ENCODE measurements around the gene IER2. TPM values are rescaled to one million over a fixed set of nuclear protein-coding genes. Genes with fewer than 3 reads are reported as not detected.

IER2 gene
- polyA plus RNA-seq, 1 experiment, result 18.2 TPM

DNA sequence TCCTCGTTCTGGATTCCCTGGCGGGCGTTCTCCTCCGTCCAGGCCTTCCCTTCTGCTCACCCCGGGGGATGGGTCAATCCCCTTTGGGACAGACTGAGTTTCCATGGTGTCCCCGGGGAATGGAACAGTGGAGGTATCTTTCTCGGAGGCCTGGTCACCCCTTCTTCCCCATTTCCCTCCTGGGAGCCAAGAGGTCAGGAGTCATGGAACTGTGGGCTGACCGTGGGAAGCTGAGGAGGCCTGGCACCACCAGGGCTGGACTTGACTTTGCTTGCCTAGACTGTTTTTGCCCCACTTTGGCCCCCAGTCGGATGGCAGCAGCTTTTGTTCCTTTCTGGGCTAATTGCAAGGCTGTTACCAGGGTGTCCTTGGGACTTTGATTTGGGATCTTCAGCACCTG lies 30.2 kb upstream of the IER2 start:
- TF ChIP-seq, protein P1, sequence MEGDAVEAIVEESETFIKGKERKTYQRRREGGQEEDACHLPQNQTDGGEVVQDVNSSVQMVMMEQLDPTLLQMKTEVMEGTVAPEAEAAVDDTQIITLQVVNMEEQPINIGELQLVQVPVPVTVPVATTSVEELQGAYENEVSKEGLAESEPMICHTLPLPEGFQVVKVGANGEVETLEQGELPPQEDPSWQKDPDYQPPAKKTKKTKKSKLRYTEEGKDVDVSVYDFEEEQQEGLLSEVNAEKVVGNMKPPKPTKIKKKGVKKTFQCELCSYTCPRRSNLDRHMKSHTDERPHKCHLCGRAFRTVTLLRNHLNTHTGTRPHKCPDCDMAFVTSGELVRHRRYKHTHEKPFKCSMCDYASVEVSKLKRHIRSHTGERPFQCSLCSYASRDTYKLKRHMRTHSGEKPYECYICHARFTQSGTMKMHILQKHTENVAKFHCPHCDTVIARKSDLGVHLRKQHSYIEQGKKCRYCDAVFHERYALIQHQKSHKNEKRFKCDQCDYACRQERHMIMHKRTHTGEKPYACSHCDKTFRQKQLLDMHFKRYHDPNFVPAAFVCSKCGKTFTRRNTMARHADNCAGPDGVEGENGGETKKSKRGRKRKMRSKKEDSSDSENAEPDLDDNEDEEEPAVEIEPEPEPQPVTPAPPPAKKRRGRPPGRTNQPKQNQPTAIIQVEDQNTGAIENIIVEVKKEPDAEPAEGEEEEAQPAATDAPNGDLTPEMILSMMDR (IDR thresholded peaks at IDR 0.05; ENCODE audit: insufficient read depth, low read depth, low read length), result no peak
- POLR2A ChIA-PET, result interaction anchor here (1.0 kb wide), 1 partner anchor 8 kb away, joined by 7 read pairs; no protein-coding TSS in a partner anchor
- no peak for DNase-seq (ENCODE audit: low read depth)
- no peaks in the 10 kb centered on the region for H3K27me3 ChIP-seq (ENCODE audit: control insufficient read depth, insufficient read depth, low read length)
- CTCF ChIA-PET, result interaction anchor here (1.1 to 2.3 kb wide), 6 partner anchors 11 to 155 kb away, joined by 4 to 10 read pairs (median 6); partner anchors contain the start of genes IER2 and STX10
- peaks cover 9% of the 10 kb centered on the region for H3K36me3 ChIP-seq (ENCODE audit: control insufficient read depth, insufficient read depth, low read length)
- no peak overlapping the region for H3K4me3 ChIP-seq (ENCODE audit: low read depth, low read length)

DNA sequence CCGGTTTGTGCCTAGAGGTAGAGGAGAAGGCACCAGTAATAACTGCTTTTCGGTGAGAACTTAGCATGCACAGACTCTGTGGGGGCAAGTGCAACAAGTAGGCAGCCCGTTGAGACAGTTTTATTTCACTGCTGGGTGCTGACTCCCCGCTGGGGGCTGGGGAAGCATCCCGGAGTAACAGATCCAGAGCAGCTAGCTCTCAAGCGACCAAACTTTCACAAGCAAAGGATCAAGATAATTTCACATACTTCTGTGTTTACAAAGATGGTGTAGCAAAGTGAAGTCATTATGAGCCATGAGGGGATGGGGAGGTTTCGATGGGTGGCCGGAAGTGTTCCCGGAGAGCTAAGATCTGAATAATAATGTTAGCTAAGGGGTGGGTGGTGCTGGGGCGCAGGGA lies 29.4 kb upstream of the IER2 start:
- CTCF ChIA-PET, result interaction anchor here (0.5 to 2.3 kb wide), 4 partner anchors 10 to 195 kb away, joined by 3 to 10 read pairs (median 6); partner anchors contain the start of genes IER2 and STX10
- H3K4me3 ChIP-seq (ENCODE audit: low read depth, low read length), result no peak overlapping the region
- H3K27me3 ChIP-seq (ENCODE audit: control insufficient read depth, insufficient read depth, low read length), result no peaks in the 10 kb centered on the region
- POLR2A ChIA-PET, result interaction anchor here (0.7 kb wide), 1 partner anchor 66 kb away, joined by 9 read pairs; no protein-coding TSS in a partner anchor
- H3K36me3 ChIP-seq (ENCODE audit: control insufficient read depth, insufficient read depth, low read length), result peaks cover 7% of the 10 kb centered on the region
- DNase-seq (ENCODE audit: low read depth), result no peak
- TF ChIP-seq, protein P1 (IDR thresholded peaks at IDR 0.05; ENCODE audit: insufficient read depth, low read depth, low read length), result no peak

DNA sequence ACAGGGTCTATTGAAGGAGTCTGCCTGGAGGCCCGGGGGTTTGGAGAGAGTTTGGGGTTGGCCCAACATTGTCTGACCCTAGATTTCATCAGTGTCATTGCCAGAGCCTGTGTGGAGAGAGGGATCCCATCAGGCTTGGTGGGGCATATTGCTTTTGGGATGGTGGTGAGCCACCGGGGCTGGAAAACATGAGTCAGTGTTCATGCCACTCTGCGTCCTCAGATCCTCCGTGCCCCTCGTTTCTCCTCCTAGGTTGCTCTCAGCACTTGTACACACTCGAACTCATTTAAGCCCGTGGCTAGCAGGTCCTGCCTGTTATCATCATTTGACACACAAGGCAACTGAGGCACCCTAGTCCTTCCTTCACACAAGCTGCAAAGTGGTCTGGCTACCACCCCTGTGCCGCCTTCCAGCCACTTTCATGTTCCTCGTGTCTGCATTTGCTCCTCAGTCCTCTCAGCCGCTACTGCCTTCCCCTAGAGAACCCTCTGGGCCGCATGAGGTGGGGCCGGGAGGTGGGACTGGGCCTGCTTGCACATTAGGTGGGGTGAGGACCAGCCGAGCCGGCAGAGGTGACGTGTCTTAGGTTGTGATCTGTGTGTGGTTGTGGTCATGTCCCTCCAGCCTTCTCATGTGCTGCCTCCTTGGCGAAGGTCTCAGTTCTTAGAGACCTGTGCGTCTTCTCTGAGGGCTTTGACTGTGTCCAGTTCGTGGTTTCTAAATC lies 28.5 kb upstream of the IER2 start:
- ChIA-PET CTCF (interaction anchor here (0.5 kb wide), 1 partner anchor 196 kb away, joined by 3 read pairs; no protein-coding TSS in a partner anchor), POLR2A (no interaction called here)
- DNase-seq (ENCODE audit: low read depth), result no peak
- Histone ChIP-seq H3K27me3 (ENCODE audit: control insufficient read depth, insufficient read depth, low read length) (no peaks in the 10 kb centered on the region), H3K4me3 (ENCODE audit: low read depth, low read length) (no peak overlapping the region), H3K36me3 (ENCODE audit: control insufficient read depth, insufficient read depth, low read length) (peaks cover 11% of the 10 kb centered on the region)
- TF ChIP-seq, protein P1 (IDR thresholded peaks at IDR 0.05; ENCODE audit: insufficient read depth, low read depth, low read length), result no peak

DNA sequence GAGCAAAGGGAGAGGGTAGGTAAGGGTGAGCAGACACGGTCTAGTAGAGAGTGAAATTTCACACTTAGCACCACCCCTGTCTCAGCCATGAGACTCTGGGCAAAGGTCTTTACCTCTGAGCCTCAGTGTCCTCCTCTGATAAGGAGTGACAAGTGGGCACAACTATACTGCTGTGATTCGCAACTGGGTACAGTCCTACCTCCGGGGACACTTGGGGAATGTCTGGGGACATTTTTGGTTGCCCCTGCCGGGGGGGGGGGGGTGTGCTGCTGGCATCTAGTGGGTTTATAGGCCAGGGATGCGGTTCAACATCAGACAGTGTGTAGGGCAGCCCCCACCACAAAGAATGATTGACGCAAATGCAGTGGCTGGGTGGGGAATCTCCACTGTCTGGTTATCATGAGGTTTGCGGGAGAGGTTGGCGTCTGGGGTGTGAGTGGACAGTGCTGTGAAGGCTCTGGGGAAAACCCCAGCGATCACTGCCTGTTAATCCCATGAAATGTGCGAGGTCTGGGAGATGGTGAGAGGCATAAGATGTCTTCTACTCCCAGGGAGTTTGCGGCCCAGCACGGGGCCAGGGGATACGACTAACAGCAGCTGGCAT lies 27.8 kb upstream of the IER2 start:
- no peak for DNase-seq (ENCODE audit: low read depth)
- CTCF ChIA-PET, result interaction anchor here (1.4 kb wide), 1 partner anchor 145 kb away, joined by 3 read pairs; no protein-coding TSS in a partner anchor
- TF ChIP-seq, protein P1 (IDR thresholded peaks at IDR 0.05; ENCODE audit: insufficient read depth, low read depth, low read length), result no peak
- Histone ChIP-seq H3K27me3 (ENCODE audit: control insufficient read depth, insufficient read depth, low read length) (no peaks in the 10 kb centered on the region), H3K4me3 (ENCODE audit: low read depth, low read length) (no peak overlapping the region), H3K36me3 (ENCODE audit: control insufficient read depth, insufficient read depth, low read length) (peaks cover 12% of the 10 kb centered on the region)
- POLR2A ChIA-PET, result no interaction called here

All from BJ (cell line).